ENCODE data around the gene ZFP36L1.

DNA sequence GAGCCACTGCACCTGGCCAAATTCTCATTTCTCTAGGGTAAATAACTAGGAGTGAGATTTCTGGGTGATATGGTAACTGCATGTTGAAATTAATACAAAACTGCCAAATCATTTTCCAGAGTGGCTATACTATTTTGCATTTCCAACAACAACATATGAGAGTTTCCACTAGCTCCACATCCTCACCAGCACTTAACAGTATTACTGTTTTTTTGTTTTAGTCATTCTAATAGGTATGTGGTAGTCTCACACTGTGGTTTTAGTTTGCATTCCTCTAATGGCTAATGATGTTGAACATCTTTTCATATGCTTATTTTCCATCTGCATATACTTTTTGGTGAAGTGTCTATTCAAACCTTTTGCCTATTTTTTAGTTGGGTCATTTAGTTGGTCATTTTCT lies 5.8 kb upstream of the ZFP36L1 start:
- TF ChIP-seq, protein P1, sequence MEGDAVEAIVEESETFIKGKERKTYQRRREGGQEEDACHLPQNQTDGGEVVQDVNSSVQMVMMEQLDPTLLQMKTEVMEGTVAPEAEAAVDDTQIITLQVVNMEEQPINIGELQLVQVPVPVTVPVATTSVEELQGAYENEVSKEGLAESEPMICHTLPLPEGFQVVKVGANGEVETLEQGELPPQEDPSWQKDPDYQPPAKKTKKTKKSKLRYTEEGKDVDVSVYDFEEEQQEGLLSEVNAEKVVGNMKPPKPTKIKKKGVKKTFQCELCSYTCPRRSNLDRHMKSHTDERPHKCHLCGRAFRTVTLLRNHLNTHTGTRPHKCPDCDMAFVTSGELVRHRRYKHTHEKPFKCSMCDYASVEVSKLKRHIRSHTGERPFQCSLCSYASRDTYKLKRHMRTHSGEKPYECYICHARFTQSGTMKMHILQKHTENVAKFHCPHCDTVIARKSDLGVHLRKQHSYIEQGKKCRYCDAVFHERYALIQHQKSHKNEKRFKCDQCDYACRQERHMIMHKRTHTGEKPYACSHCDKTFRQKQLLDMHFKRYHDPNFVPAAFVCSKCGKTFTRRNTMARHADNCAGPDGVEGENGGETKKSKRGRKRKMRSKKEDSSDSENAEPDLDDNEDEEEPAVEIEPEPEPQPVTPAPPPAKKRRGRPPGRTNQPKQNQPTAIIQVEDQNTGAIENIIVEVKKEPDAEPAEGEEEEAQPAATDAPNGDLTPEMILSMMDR (IDR thresholded peaks at IDR 0.05) = no peak
- no peak for TF ChIP-seq POLR2A (IDR thresholded peaks at IDR 0.05)
- no peak for TF ChIP-seq POLR2AphosphoS5 (IDR thresholded peaks at IDR 0.05)
